NCI-H345 (cell line): ENCODE data around the gene TTLL9.
A peak's percentile ranks its signal among the peaks of the same experiment; 100 is the strongest.

Experiments used
- DNase-seq: peaks from one replicate; lab custom pipeline; 2025; lab: John Stamatoyannopoulos, UW

Gene TTLL9

DNA sequence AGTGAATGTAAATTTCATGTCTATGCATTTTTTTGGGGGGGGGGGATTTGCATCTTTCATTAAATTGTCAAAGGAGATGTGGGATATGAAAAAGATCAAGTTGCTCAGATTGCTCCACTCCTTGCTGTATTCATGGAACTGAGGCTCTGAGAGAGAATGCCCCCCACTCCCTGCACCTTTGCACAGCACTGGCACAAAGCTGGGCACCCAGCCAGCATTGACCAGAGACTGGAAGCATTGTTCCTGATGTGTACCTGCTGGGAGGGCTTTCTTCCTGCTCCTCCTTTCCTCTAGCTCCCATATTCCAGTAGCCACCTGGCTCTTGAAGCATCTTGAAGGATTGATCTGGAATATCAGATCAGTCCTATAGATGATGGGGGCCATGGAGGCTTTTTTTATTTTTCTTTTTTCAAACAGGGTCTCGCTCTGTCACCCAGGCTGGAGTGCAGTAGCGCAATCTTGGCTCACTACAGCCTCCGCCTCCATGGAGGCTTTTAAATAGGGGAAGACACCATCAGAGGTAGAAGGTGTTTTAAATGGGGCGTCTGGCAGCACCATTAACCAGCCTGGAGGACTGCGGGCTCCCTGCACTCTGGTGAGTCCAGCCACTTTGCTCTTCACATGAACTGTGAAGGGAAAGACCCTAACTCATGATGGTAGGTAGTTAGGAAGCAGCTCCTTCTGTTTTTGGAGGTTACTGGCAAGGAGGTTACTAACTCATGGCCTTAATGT lies 11.0 kb upstream of the TTLL9 start:
- DNase-seq: no peak

DNA sequence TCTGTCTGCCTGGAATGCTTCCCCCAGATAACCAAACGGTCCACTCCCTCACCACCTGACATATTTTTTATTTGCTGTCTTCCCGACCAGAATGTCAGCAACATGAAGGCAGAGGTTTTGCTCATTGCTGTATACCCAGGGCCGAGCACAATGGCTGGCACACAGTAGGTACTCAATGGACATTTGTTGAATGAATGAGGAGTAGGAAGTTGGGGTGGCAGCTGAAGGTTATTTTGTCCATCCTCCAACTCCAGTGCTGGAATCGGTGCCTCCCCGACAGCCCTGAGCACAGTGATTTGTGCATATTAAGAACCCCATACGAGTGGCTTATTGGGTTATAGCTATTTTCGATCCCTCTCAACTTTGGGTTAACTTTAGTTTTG lies 10.4 kb upstream of the TTLL9 start:
- no peak for DNase-seq

DNA sequence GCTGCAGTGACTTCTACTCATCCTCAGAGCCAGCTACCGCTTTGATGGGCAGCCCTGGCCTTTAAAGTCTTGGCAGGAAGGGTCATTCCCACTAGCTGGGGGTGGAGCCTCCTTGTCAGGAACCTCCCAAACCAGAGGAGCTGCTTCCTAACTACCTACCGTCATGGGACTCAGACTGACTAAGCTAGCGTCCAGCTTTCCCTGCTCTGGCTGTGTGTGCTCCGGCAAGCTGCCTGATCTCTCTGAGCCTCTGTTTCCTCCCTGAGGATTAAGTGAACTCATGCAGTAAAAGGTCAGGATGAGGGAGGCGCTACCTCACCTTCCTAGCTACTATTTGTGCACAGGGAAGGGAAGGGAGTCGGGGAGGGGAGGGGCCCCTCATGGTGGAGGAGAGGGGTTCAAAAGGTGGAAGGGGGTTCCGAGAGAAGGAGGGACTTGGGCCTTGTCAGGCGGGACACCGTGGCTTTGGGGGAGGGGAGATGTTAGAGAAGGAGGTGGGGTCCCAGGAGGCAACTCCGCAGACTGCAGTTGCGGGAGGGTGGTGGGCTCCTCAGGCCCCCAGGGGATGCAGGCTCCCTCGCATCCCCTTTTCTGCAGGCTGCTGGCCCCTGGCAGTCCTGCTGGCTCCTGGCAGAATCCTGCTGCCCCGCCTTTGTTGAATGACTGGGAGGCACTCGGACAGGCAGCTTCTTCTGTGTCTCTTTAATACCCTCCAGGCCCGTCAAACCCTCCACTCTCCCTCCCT lies 9.9 kb upstream of the TTLL9 start:
- no peak for DNase-seq

DNA sequence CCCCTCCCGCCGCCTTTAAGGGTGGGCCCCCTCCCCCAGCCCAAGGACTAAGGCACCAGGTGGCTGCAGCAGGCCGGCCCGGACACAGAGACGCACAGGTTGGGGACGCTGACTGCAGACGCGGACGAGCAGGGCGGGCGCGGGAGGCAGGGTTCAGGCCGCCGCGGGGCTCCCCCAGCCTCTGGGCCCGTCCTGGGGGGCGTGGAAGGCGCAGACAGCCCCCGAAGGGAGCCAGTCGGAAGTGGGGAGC lies 9.4 kb upstream of the TTLL9 start:
- peak; percentile 52 for DNase-seq

DNA sequence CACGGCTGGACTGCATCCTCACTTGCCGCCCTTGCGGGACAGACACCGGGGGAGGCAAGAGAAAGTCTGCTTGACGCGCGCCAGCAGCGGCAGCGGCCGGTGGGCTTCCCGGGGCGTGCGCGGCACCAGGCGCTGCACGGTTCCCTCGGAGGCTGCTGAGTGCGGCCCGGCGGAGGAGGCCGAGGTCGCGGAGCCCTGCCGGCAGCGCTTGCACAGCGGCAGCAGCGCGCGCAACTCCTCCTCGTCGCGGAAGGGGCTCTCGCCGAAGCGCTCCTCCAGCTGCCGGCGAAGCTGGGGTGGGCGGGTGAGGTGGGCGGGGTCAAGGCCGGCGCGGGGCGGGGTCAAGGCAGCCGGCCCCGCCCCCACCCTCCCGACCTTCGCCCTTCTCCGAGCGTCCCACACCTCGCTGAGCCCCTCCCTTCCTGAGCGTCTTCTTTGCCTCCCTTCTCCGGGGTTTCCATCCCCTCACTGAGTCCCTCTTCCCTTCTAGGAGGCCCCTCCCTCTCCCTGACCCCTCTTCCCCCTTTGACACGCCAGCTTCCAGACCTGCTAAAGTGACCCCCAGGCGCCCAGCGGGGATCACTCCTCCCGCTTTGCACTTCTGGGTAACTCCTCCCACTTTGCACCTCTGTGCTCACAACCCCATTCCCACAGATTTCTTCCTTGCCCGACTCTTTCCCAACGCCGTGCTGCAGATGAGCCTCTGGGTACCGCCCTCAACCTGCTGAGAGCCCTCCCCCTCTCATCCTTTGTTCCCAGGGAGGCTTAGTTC lies 8.9 kb upstream of the TTLL9 start:
- peak; percentile 87 for DNase-seq

DNA sequence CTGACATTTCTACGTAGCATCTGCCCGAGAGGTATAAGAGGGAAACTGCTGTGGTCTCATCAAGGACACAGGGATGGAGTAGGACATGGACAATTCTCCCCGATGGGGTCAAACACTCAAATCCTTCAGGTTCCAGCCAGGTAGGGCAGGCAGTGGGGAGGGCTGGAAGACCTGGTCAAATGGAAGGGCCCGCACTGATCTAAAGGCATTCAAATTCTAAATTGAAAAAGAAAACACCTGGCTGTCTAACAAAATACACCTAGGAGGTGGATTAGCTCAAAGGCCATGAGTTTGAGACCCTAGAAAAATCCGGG lies 8.3 kb upstream of the TTLL9 start:
- no peak for DNase-seq

DNA sequence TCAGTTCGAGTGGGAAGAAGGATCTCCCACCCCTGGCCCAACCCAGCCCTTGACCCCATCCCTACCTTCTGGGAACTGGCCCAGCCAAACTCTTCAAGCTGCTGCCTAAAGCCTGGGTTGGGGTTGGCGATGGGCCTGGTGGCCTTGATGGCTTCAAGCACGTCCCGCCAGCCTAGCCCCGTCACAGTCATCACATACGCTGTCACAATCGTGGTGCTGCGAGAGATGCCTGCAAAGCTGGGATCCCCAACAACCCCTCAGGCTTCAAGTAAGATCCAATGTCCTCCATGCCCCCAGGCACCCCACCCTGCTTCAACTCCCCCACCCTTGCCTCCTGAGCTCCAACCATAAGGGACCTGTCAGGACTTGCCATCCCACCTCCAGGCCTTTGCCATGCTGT lies 7.9 kb upstream of the TTLL9 start:
- no peak for DNase-seq

DNA sequence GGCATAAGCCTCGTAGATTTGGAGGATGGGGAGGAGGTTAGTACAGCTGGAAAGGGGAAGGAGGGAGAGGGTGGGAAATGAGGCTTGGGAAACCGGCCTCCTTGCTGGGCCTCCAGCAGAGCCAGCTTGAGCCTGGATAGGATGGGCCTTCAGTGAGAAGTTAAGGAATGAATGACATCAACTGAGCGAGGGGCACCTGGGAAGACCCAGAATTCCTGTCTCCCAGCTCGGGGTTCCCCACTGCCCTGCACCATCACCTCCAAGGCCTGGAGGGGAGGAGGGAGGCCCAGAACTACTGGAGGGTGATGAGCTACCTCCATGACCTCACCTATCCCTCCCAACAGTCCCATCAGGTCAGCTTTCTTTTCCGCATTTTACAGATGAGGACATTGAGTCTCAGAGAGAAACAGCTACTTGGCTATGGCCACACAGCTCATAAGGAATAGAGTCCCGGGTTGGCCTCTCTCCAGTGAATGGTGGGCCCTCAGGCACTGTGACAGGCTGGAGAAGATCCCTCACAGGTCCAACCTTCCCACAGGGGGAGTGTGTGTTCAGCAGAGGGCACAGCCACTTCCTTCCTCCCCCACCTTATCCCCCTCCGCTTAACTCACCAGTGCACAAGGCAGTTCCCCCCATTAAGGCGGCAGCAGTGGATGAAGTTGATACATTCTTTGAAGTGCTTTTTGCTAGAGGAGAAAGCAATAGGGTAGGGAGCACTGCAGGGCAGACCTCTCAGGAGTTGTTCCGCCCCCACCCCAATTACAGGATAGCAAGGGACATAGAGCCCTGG lies 6.9 kb upstream of the TTLL9 start:
- DNase-seq: no peak

DNA sequence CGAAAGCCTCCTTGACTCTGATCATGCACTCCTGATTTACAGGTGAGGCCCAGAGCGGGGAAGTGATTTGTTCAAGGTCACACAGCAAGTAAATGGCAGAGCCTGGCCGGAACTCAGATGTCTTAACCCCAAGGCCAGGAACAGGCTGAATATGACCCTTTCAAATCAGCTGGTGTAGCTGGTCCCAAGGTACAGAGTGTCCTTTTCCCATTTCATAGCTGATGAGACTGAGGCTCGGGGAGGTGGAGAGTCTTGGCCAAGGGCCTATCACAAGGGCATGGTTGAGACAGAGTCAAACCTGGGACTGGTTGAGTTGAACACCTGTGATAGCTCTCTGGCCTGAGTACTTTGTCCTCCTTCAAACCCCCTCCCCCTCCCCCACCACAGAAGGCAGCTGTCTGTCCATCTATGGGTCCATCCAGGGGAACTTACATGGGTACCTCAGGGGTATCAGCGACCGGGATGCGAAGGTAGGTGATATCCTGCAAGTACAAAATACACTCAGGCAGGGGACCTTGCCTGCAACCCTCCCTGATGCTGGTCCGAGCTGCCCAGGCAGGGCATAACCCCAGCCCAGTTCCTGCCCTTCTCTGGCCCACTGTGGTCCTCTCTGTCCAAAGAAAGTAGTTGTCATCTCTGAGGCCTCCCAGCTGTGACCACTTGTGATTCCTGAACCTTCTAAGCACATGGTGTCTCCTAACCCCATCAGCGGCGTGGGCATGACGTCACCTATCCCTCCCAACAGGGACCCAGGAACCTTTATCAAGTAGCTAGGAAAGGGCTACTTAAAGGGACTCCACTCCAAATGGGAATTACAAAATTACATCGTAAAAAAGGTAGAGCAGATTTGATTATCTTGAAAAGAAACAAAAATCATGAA lies 5.7 kb upstream of the TTLL9 start:
- no peak for DNase-seq

DNA sequence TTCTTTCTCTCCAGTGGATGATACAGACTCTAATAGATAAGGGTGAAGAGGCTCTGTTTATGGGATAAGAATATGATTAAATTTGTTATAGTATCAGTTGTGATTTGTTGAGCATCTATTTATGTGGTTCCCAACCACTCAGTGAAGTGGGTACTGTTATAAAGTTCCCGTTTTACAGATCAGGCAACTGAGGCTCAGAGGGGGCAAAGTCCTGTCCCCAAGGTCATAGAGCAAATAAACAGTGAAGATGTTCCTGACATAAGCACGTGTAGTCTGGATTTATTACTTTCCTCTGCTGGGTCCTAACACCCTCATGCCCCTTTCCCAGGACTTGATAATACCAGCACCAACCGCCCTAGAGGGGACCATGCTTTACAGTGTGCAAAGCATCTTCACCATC lies 4.2 kb upstream of the TTLL9 start:
- no peak for DNase-seq

DNA sequence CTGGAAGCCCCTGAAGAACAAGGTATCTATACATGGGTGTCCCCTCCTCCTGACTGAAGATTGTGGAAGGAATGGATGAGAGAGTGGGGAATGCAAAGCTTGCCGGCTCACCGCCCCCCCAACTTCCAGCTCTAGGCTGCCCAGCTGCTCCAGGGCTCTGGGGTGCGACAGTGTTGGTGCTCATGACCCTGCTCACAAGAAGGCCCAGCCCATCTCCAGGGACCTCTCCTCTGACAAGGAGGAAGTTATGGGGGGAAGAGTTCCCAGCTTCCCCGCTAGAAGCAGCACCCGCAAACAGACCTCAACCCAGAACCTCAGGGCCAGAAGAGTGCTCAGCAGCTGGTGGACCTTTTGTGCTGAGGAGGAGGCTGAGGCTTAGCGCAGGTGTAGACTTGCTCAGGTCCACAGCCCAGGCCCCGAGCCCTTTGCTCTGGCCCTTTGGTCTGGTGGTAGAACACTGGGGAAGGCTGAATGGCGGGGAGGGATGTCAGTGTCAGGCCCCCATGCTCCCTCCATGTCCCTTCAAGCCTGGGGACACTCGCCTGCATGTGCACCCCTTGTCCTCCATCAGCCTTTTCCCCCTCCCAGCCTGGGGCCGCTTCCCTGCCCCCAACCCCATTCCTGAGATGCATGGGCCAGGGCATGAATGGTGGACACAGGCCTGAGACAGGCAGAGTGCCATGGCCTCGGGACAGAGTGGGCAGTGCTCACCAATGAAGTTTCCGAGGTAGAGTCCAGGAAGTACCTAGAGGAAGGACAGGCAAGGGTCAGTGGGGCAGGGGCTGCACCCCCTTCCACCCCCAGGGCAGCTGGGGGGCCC lies 1.4 kb upstream of the TTLL9 start:
- no peak for DNase-seq

DNA sequence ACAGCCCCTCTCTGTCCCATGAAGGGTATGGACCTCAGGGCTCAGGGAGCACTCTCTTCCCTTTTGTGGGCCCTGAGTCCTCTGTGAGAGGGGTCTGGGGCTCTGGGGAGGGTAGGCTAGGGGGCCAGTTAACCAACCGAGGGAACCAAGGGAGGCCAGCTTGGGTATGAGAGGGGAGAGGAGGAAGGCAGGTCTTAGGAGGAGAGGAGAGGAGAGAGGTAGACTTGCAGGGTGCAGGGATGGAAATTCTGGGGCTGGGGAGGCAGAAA lies 827 bp upstream of the TTLL9 start:
- no peak for DNase-seq

DNA sequence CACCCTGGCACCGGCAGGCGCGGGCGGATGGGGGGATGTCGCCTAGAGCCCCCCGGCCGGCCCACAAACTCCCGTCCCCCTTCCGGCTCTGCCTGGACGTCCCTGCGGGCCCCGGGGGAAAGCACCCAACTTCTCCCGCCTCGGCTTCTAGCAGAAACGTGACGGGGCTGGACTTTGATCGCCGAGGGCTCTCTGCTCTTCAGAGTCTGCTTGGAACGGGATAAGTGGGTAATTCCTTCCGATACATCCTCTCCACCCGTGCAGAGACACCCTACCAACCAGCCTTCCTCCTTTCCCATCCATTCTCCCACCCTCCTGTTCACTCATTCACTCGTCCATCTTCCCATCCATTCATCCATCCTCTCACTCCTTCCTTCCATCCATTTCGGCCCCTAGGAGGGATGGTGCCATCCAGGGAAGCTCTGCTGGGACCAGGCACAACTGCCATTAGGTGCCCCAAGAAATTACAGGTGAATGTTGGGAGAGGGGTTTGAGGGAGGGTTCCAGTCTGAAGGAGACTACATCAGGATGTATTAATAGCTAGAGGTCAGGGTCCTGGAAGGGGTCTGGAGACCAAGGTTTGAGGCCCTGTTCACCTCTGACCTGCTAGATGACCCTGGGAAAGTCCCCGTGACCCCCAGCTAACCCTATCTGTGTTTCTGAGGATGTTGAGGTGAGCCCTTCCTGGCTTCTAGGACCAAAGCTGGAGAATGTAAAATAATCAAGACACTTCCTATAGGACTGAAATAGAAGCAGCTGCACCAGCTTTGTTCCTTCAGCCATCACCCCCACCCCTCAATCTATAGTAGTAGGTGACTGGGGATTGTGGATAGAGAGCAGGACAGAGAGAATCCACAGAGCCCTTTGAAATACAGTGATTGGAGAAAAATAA lies 538 bp downstream of the TTLL9 start:
- no peak for DNase-seq

DNA sequence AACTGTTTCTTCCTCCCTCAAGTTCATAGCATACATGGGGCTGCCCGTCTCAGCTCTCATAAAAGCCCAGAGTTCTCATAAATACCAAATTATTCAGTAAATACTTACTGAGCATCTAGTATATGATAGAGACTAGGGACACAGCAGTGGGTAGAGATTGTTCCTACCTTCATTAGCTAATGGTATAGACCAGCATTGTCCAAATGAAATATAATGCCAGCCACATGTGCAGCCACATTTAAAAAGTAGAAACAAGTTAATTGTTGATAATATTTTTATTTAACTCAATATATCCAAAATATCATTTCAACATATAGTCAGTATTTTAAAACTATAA lies 1.2 kb downstream of the TTLL9 start:
- no peak for DNase-seq

DNA sequence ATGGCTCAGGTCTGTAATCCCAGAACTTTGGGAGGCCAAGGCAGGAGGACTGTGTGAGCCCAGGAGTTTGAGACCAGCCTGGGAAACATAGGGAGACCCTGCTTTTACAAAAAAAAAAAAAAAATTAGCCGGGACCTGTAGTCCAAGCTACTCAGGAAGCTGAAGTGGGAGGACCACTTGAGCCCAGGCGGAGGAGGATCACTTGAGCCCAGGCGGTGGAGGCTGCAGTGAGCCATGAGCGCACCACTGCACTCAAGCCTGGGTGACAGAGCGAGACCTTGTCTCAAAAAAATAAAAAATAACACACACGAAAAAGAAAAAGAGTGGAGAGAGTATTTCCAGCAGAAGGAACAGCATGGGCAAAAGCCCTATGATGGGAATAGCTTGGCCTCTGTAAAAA lies 2.0 kb downstream of the TTLL9 start:
- no peak for DNase-seq

DNA sequence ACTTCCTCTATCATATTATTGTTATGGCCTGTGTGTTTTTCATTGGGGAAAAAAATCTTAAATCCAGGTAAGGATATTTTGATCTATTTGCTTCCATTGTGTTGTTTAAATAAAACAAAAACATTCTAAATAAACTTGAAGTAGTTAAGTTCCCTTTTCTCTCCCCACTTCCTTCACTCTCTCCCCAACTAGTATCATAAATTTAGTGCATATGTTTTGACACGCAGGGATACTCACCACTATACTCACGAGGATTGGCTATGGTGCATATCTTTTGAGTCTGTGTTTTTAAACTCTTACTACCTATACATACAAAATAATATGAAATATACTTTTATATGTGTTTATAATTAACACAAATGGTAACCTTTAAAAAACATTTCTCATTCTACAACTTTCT lies 5.2 kb downstream of the TTLL9 start:
- no peak for DNase-seq

DNA sequence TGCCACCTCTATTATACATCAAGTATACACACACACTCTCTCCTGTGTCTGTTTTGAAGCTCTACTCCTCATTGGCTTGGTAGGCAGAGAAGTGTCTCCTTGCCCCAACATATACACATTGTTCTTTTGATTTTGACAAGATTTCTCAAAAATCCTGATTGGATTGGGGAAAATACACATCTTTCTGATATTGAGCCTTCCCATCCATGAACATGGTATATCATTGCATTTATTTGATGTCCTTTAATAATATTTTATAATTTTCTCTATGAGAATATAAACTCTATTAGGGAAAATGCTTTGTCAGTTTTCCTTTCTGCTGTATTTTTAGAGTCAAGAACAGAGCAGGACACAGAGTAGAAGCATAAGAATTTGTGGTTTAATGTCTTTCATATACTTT lies 7.2 kb downstream of the TTLL9 start:
- DNase-seq: no peak

DNA sequence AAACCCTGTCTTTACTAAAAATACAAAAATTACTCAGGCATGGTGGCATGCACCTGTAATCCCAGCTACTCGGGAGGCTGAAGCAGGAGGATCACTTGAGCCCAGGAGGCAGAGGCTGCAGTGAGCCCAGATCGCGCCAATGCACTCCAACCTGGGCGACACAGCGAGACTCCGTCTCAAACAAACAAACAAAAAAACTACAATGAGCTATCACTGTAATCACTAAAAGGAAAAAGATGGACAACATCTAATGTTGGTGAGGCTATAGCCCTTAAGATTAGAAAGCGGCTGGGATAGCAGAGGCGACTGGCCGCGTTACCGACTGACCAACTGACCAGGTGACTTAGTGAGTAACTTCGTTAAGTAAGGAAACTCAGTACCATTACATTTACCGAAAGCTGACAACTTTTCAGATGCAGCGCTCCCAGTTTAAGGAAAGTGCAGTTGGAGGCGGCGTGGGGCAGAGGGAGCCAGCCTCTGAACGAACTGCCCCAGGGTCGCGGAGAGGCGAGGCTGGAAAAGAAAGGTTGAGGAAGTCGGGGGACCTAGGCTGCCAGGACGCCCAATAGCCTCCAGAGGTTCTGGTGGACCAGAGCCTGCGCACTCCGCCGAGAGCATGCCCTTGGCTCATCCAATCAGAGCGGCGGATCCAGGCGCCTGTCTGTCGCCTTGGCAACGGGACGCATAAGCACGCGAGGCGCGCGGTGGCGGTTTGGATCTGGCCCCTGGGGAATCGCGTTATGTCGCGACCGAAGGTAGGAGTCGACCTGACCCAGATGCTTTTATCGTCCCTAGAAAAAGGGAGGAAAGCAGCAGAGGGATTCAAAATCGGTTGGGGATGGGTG lies 8.9 kb downstream of the TTLL9 start:
- peak; percentile 97 for DNase-seq

DNA sequence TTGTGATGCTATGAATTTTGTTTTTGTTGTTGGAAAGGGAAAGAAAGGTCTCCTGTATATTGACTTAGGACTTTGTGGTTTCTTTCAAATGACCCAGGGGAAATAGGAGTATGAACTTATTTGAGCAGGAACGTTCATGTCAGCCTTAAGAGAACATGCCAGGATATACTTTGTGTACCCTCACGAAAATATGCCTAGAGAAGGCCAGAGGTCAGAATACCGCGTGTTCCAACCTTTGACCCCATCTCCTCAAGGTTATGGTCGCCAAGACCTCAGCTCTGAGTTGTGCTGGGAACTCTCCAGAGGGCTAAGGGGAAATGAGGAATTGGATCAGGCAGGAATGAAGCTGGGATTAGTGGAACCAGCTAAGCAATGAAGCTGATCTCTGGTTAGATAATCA lies 11.5 kb downstream of the TTLL9 start:
- no peak for DNase-seq
